CD14-positive monocyte (primary cell): ENCODE results near the gene TPD52L1. TPM values are rescaled to one million over a fixed set of nuclear protein-coding genes. Genes with fewer than 3 reads are reported as not detected.

Experiments
- DNase-seq, 3 donors: peaks; one replicate each; pipeline ENCODE4 v3.0.0-alpha.2; 2011 to 2022
- H2AFZ ChIP-seq: 2 replicates; pipeline ENCODE4 v1.6.0; 2012; ENCODE audit warnings: mild to moderate bottlenecking, low read depth, low read length, inconsistent platforms; ENCODE audit not compliant: insufficient read depth, poor library complexity, severe bottlenecking
- H3K27ac ChIP-seq, 2 donors: 1 replicate in 1 of 2; 2 replicates in 1 of 2; pipeline ENCODE4 v1.5.1; 2012 to 2013; ENCODE audit warnings: low read length in 2 of 2, control low read depth in 1 of 2, inconsistent platforms in 1 of 2, low read depth in 1 of 2, mild to moderate bottlenecking in 1 of 2
- H3K27me3 ChIP-seq, 2 donors: one replicate each; pipeline versions ENCODE4 v1.6.0 to v1.6.1; 2011 to 2013; ENCODE audit warnings: low read length in 2 of 2; ENCODE audit not compliant: control insufficient read depth in 2 of 2, insufficient read depth in 2 of 2
- H3K36me3 ChIP-seq, 2 donors: replicated peaks in 1 of 2; 1 replicate in 1 of 2; 2 replicates in 1 of 2; pipeline versions ENCODE4 v1.5.1 to v1.6.1; 2012 to 2013; ENCODE audit warnings: low read length in 2 of 2, control low read depth in 1 of 2, inconsistent platforms in 1 of 2, mild to moderate bottlenecking in 1 of 2; ENCODE audit not compliant: insufficient read depth in 2 of 2, control insufficient read depth in 1 of 2
- H3K4me1 ChIP-seq, 2 donors: 1 replicate in 1 of 2; 2 replicates in 1 of 2; pipeline versions ENCODE4 v1.5.1 to v1.6.1; 2012 to 2013; ENCODE audit warnings: low read length in 2 of 2, control low read depth in 1 of 2, inconsistent platforms in 1 of 2, mild to moderate bottlenecking in 1 of 2, moderate library complexity in 1 of 2; ENCODE audit not compliant: insufficient read depth in 2 of 2, control insufficient read depth in 1 of 2
- H3K4me2 ChIP-seq: replicated peaks from 2 replicates; pipeline ENCODE3; 2012; ENCODE audit warnings: low read length, moderate library complexity, mild to moderate bottlenecking; ENCODE audit not compliant: poor library complexity, severe bottlenecking; ENCODE audit errors: extremely low read depth
- H3K4me3 ChIP-seq, 3 experiments: fragments of 200-600 bp in 1 of 3; sonication (generic) in 1 of 3; replicated peaks in 1 of 3; 1 replicate in 2 of 3; 2 replicates in 1 of 3; pipeline ENCODE4 v1.5.1; 2011 to 2013; ENCODE audit warnings: low read length in 3 of 3, mild to moderate bottlenecking in 3 of 3, control low read depth in 2 of 3, low read depth in 2 of 3, inconsistent platforms in 1 of 3, moderate library complexity in 1 of 3
- H3K79me2 ChIP-seq: 2 replicates; pipeline ENCODE4 v1.6.0; 2012; ENCODE audit warnings: mild to moderate bottlenecking, control low read depth, inconsistent platforms, low read length, moderate library complexity; ENCODE audit not compliant: insufficient read depth
- H3K9ac ChIP-seq: 2 replicates; pipeline ENCODE4 v1.6.0; 2017; ENCODE audit warnings: low read length, mild to moderate bottlenecking; ENCODE audit not compliant: insufficient read depth, poor library complexity, severe bottlenecking
- H3K9me3 ChIP-seq, 2 donors: replicated peaks in 1 of 2; 1 replicate in 1 of 2; 2 replicates in 1 of 2; pipeline versions ENCODE4 v1.5.1 to v1.6.1; 2012 to 2013; ENCODE audit warnings: low read length in 2 of 2, control low read depth in 1 of 2; ENCODE audit not compliant: control insufficient read depth in 1 of 2, insufficient read depth in 1 of 2
- H4K20me1 ChIP-seq: 2 replicates; pipeline ENCODE4 v1.6.0; 2012; ENCODE audit warnings: mild to moderate bottlenecking, low read length, control low read depth, moderate library complexity; ENCODE audit not compliant: insufficient read depth
- H3K27ac Mint-ChIP-seq, 7 donors: one replicate each; pipeline ENCODE4 v1.8.0; 2020; ENCODE audit warnings: mild to moderate bottlenecking in 7 of 7, mixed read lengths in 7 of 7, moderate library complexity in 6 of 7, inconsistent platforms in 2 of 7
- H3K27me3 Mint-ChIP-seq, 3 donors: one replicate each; pipeline ENCODE4 v1.8.0; 2021 to 2022; ENCODE audit warnings: low read depth in 3 of 3, mild to moderate bottlenecking in 3 of 3, mixed read lengths in 3 of 3, moderate library complexity in 3 of 3, inconsistent platforms in 1 of 3
- H3K36me3 Mint-ChIP-seq, 2 donors: one replicate each; pipeline ENCODE4 v1.8.0; 2020; ENCODE audit warnings: mixed read lengths in 2 of 2, inconsistent platforms in 1 of 2, mild to moderate bottlenecking in 1 of 2
- H3K4me1 Mint-ChIP-seq: one replicate; pipeline ENCODE4 v1.8.0; 2020; ENCODE audit warnings: mild to moderate bottlenecking, mixed read lengths
- H3K4me3 Mint-ChIP-seq, 2 donors: one replicate each; pipeline ENCODE4 v1.8.0; 2020; ENCODE audit warnings: mild to moderate bottlenecking in 2 of 2, mixed read lengths in 2 of 2, moderate library complexity in 1 of 2
- H3K9me3 Mint-ChIP-seq, 7 donors: one replicate each; pipeline ENCODE4 v1.8.0; 2020 to 2022; ENCODE audit warnings: mixed read lengths in 7 of 7, mild to moderate bottlenecking in 6 of 7, moderate library complexity in 6 of 7, inconsistent platforms in 2 of 7
- CTCF ChIP-seq: fragments of 200-600 bp; IDR thresholded peaks from one replicate; pipeline ENCODE4 v1.8.0; 2022; ENCODE audit warnings: antibody characterized with exemption, mild to moderate bottlenecking
- WGBS: methylation state at CpG from one replicate; pipeline ENCODE4 v1.1.5; 2013; ENCODE audit warnings: missing lambda C conversion rate; ENCODE audit not compliant: insufficient coverage; 5-methylcytosine and 5-hydroxymethylcytosine counted together
- intact Hi-C, 2 donors: fragments of 100-400 bp; cut with micrococcal nuclease; formaldehyde crosslinking; loops; one replicate each; pipeline versions ENCODE4 v1.15.0 to v1.15.1; 2023
- polyA plus RNA-seq, 3 donors: library from polyadenylated mRNA; depleted of rRNA in 1 of 3; unstranded in 2 of 3; stranded (reverse) in 1 of 3; fragments of 300-500 nt in 2 of 3; fragments of >200 nt in 1 of 3; fragmentation: Illumina TruSeq in 2 of 3; gene quantifications; 1 replicate in 2 of 3; 2 replicates in 1 of 3; pipeline ENCODE4 v1.2.3, GENCODE V29; 2012 to 2021

TPD52L1 gene
- polyA plus RNA-seq, 3 donors, result not detected

- H3K36me3 ChIP-seq, result no peaks in the 10 kb centered on the region
- Mint-ChIP-seq H3K4me1 (peaks cover 6% of the 10 kb centered on the region), H3K36me3 (no peaks in the 10 kb centered on the region), H3K27ac (peak overlapping the region in 1 of 7 donors; percentile 22), H3K27me3 (no peaks in the 10 kb centered on the region), H3K9me3 (peaks cover 6 to 27% (median 21%) of the 10 kb centered on the region in 7 donors), H3K4me3 (no peak overlapping the region)
- WGBS, result 71% methylated on average over 4 of the region's 5 CpGs
- TF ChIP-seq CTCF, result no peak
- no peak overlapping the region for H3K9ac ChIP-seq
- no peak overlapping the region for H3K4me3 ChIP-seq
- H4K20me1 ChIP-seq, result no peaks in the 10 kb centered on the region
- H3K27me3 ChIP-seq, result no peaks in the 10 kb centered on the region
- H3K9me3 ChIP-seq, result peaks cover 0 to 6% of the 10 kb centered on the region in 2 donors
- no peak overlapping the region for H3K4me2 ChIP-seq
- no peak for DNase-seq
- no peak overlapping the region for H2AFZ ChIP-seq
- no peak overlapping the region for H3K27ac ChIP-seq
- H3K4me1 ChIP-seq, result peaks cover 0 to 2% of the 10 kb centered on the region in 2 donors
- intact Hi-C loops, result no loop called here
- no peaks in the 10 kb centered on the region for H3K79me2 ChIP-seq
Observed at GRCh38 chr6:125236536-125237327, 83.2 kb downstream of the TPD52L1 start.

DNA sequence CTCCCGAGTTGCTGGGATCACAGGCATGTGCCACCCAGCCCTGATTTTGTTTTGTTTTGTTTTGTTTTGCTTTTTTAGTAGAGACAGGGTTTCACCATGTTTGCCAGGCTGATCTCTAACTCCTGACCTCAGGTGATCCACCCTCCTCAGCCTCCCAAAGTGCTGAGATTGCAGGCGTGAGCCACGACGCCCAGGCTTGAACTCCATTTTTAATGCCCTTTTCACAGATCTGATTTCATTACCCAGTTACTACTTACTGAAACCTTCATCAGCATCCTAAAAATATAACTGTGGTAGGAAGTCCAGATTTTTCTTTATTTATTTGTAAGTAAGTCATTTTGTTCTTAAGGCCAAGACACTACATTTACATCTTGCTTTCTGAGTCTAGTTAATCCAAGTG, 84.2 kb downstream of the TPD52L1 start:
- H3K9me3 Mint-ChIP-seq, result peaks cover 9 to 32% (median 24%) of the 10 kb centered on the region in 7 donors
- no peak for DNase-seq
- TF ChIP-seq CTCF, result no peak

More for the DNA sequence above, 84.2 kb downstream of the TPD52L1 start:
- H3K9me3 ChIP-seq, result peaks cover 0 to 6% of the 10 kb centered on the region in 2 donors
- no peaks in the 10 kb centered on the region for H3K36me3 Mint-ChIP-seq
- H3K4me3 ChIP-seq, result no peak overlapping the region
- no CpG with 5 or more reads among the region's 4 CpGs for WGBS
- H3K9ac ChIP-seq, result no peak overlapping the region
- H3K4me3 Mint-ChIP-seq, result no peak overlapping the region
- no peaks in the 10 kb centered on the region for H4K20me1 ChIP-seq
- no peak overlapping the region for H3K4me2 ChIP-seq
- no peaks in the 10 kb centered on the region for H3K79me2 ChIP-seq
- intact Hi-C loops, result no loop called here
- H3K27ac ChIP-seq, result no peak overlapping the region
- peaks cover 0 to 2% of the 10 kb centered on the region in 2 donors for H3K4me1 ChIP-seq
- H3K27ac Mint-ChIP-seq, result peak overlapping the region in 3 of 7 donors; percentile 11 to 66 (median 32)
- no peaks in the 10 kb centered on the region for H3K27me3 ChIP-seq
- H3K27me3 Mint-ChIP-seq, result no peaks in the 10 kb centered on the region
- H3K36me3 ChIP-seq, result no peaks in the 10 kb centered on the region
- H3K4me1 Mint-ChIP-seq, result peaks cover 6% of the 10 kb centered on the region
- no peak overlapping the region for H2AFZ ChIP-seq
